Mesenchymal stem cell (in vitro differentiated cells and primary cell): ENCODE measurements around the gene BEX3.
"Not testable (repeated sequence)": the region's sequence is repeated elsewhere in the genome, so short reads cannot be mapped to it uniquely, and the experiment has no call there.

ENCODE experiments used
- DNase-seq: peaks from one replicate; pipeline ENCODE4 v3.0.0-alpha.2; 2013
- H2AFZ ChIP-seq: one replicate; pipeline ENCODE4 v1.6.1; 2013; ENCODE audit warnings: low read depth, mild to moderate bottlenecking, control low read depth, inconsistent platforms, low read length, moderate library complexity
- H2AK5ac ChIP-seq: 2 replicates; pipeline ENCODE4 v1.6.1; 2013; ENCODE audit warnings: low read length, moderate library complexity, mild to moderate bottlenecking, inconsistent platforms; ENCODE audit not compliant: severe bottlenecking
- H2BK120ac ChIP-seq: one replicate; pipeline ENCODE4 v1.6.1; 2013; ENCODE audit warnings: low read depth, mild to moderate bottlenecking, inconsistent platforms, low read length, moderate library complexity
- H2BK12ac ChIP-seq, 2 experiments: one replicate each; pipeline ENCODE4 v1.6.1; 2013; ENCODE audit warnings: inconsistent platforms in 2 of 2, low read length in 2 of 2, mild to moderate bottlenecking in 2 of 2, moderate library complexity in 2 of 2, control low read depth in 1 of 2
- H2BK15ac ChIP-seq: one replicate; pipeline ENCODE4 v1.6.1; 2013; ENCODE audit warnings: mild to moderate bottlenecking, low read depth, inconsistent platforms; ENCODE audit not compliant: poor library complexity, severe bottlenecking
- H2BK5ac ChIP-seq: 2 replicates; pipeline ENCODE4 v1.6.1; 2013; ENCODE audit warnings: low read depth, mild to moderate bottlenecking, low read length, control low read depth, inconsistent platforms; ENCODE audit not compliant: poor library complexity, severe bottlenecking
- H3K14ac ChIP-seq, 2 experiments: one replicate each; pipeline ENCODE4 v1.6.1; 2013; ENCODE audit warnings: inconsistent platforms in 2 of 2, low read length in 2 of 2, control low read depth in 1 of 2, mild to moderate bottlenecking in 1 of 2, moderate library complexity in 1 of 2
- H3K18ac ChIP-seq, 2 experiments: one replicate each; pipeline ENCODE4 v1.6.1; 2013; ENCODE audit warnings: inconsistent platforms in 2 of 2, low read length in 2 of 2, control low read depth in 1 of 2, low read depth in 1 of 2, mild to moderate bottlenecking in 1 of 2
- H3K23ac ChIP-seq, 2 experiments: one replicate each; pipeline ENCODE4 v1.6.1; 2013; ENCODE audit warnings: inconsistent platforms in 2 of 2, low read length in 2 of 2, mild to moderate bottlenecking in 2 of 2, moderate library complexity in 2 of 2, control low read depth in 1 of 2
- H3K27ac ChIP-seq: 2 replicates; pipeline ENCODE4 v1.5.1; 2013; ENCODE audit warnings: mild to moderate bottlenecking, moderate library complexity, low read length, control low read depth, inconsistent platforms; ENCODE audit not compliant: poor library complexity, severe bottlenecking
- H3K27me3 ChIP-seq, 2 experiments: 2 replicates each; pipeline versions ENCODE4 v1.6.1 to v1.7.0; 2013; ENCODE audit warnings: low read length in 2 of 2, mild to moderate bottlenecking in 2 of 2, moderate library complexity in 2 of 2, control low read depth in 1 of 2, inconsistent platforms in 1 of 2; ENCODE audit not compliant: control insufficient read depth in 1 of 2, insufficient read depth in 1 of 2
- H3K36me3 ChIP-seq, 2 experiments: 2 replicates each; pipeline versions ENCODE4 v1.6.1 to v1.7.0; 2013; ENCODE audit warnings: low read length in 2 of 2, control low read depth in 1 of 2, inconsistent platforms in 1 of 2, low read depth in 1 of 2, mild to moderate bottlenecking in 1 of 2; ENCODE audit not compliant: insufficient read depth in 2 of 2, control insufficient read depth in 1 of 2
- H3K4ac ChIP-seq, 2 experiments: one replicate each; pipeline ENCODE4 v1.6.1; 2013; ENCODE audit warnings: inconsistent platforms in 2 of 2, low read length in 2 of 2, mild to moderate bottlenecking in 2 of 2, moderate library complexity in 2 of 2, control low read depth in 1 of 2, low read depth in 1 of 2
- H3K4me1 ChIP-seq: 2 replicates; pipeline ENCODE4 v1.6.1; 2013; ENCODE audit warnings: low read depth, low read length, control low read depth; ENCODE audit not compliant: control insufficient read depth, insufficient read depth
- H3K4me2 ChIP-seq: 2 replicates; pipeline ENCODE4 v1.6.1; 2013; ENCODE audit warnings: low read length, mild to moderate bottlenecking, inconsistent platforms; ENCODE audit not compliant: poor library complexity, severe bottlenecking
- H3K4me3 ChIP-seq, 2 experiments: 2 replicates each; pipeline versions ENCODE4 v1.5.1 to v1.7.0; 2013; ENCODE audit warnings: low read length in 2 of 2, mild to moderate bottlenecking in 2 of 2, control low read depth in 1 of 2, low read depth in 1 of 2; ENCODE audit not compliant: insufficient read depth in 1 of 2
- H3K79me1 ChIP-seq: replicated peaks from 2 replicates; pipeline ENCODE4 v1.6.1; 2013; ENCODE audit warnings: mild to moderate bottlenecking, control low read depth, low read length, inconsistent platforms; ENCODE audit not compliant: poor library complexity, severe bottlenecking
- H3K9ac ChIP-seq: 2 replicates; pipeline ENCODE4 v1.7.0; 2013; ENCODE audit warnings: mild to moderate bottlenecking, low read length, moderate library complexity
- H3K9me3 ChIP-seq: 2 replicates; pipeline ENCODE4 v1.7.0; 2013; ENCODE audit warnings: mild to moderate bottlenecking, low read length; ENCODE audit not compliant: control insufficient read depth
- H4K8ac ChIP-seq: one replicate; pipeline ENCODE4 v1.6.1; 2013; ENCODE audit warnings: inconsistent platforms, mild to moderate bottlenecking, low read length, moderate library complexity
- H4K91ac ChIP-seq: one replicate; pipeline ENCODE4 v1.6.1; 2013; ENCODE audit warnings: mild to moderate bottlenecking, low read length, inconsistent platforms
- WGBS: methylation state at CpG from one replicate; pipeline ENCODE4 v1.1.7; 2013; ENCODE audit warnings: mixed read lengths; 5-methylcytosine and 5-hydroxymethylcytosine counted together

The BEX3 gene

GRCh38 chrX:103356858-103357257, 19.5 kb upstream of the BEX3 start:
- Histone ChIP-seq H2BK15ac (no peak overlapping the region), H3K4me2 (peak overlapping the region; percentile 35), H2AFZ (no peak overlapping the region), H3K27me3 (peaks cover 0 to 7% of the 10 kb centered on the region in 2 experiments), H3K4me3 (peak overlapping the region; percentile 74 to 89), H3K9me3 (no peaks in the 10 kb centered on the region), H3K18ac (peak overlapping the region in 1 of 2 experiments; percentile 92), H3K4ac (peak overlapping the region in 1 of 2 experiments; percentile 92), H3K27ac (peak overlapping the region; percentile 88), H3K4me1 (peaks cover 2% of the 10 kb centered on the region), H2BK5ac (no peak overlapping the region), H3K9ac (peak overlapping the region; percentile 99), H2AK5ac (no peak overlapping the region), H2BK12ac (no peak overlapping the region), H3K79me1 (no peaks in the 10 kb centered on the region), H4K8ac (no peak overlapping the region), H3K23ac (no peak overlapping the region), H3K36me3 (peaks cover 0 to 10% of the 10 kb centered on the region in 2 experiments), H2BK120ac (peak overlapping the region; percentile 13), H3K14ac (no peak overlapping the region), H4K91ac (no peak overlapping the region)
- WGBS = 0% methylated on average over 1 of the region's 13 CpGs
- no peak for DNase-seq

- peak overlapping the region in 1 of 2 experiments; percentile 89 for H3K4me3 ChIP-seq
- H3K23ac ChIP-seq = no peak overlapping the region
- no peaks in the 10 kb centered on the region for H3K9me3 ChIP-seq
- H2AFZ ChIP-seq = no peak overlapping the region
- H3K18ac ChIP-seq = no peak overlapping the region
- H3K4ac ChIP-seq = no peak overlapping the region
- DNase-seq = no peak
- peak overlapping the region; percentile 61 for H3K4me2 ChIP-seq
- H3K36me3 ChIP-seq = peaks cover 0 to 10% of the 10 kb centered on the region in 2 experiments
- H3K4me1 ChIP-seq = peaks cover 2% of the 10 kb centered on the region
- H2BK120ac ChIP-seq = no peak overlapping the region
- no CpG with 5 or more reads among the region's 2 CpGs for WGBS
- H2AK5ac ChIP-seq = no peak overlapping the region
- no peak overlapping the region for H4K91ac ChIP-seq
- no peak overlapping the region for H4K8ac ChIP-seq
- H2BK5ac ChIP-seq = no peak overlapping the region
- no peaks in the 10 kb centered on the region for H3K79me1 ChIP-seq
- H3K14ac ChIP-seq = no peak overlapping the region
- no peak overlapping the region for H2BK12ac ChIP-seq
- no peak overlapping the region for H3K27ac ChIP-seq
- peaks cover 0 to 7% of the 10 kb centered on the region in 2 experiments for H3K27me3 ChIP-seq
- H2BK15ac ChIP-seq = no peak overlapping the region
- H3K9ac ChIP-seq = peak overlapping the region; percentile 99
These were observed 18.5 kb upstream of the BEX3 start for GRCh38 chrX:103357871-103358270.

- H2BK120ac ChIP-seq, H3K4me1 ChIP-seq, H3K27ac ChIP-seq, H2BK5ac ChIP-seq, H4K91ac ChIP-seq, DNase-seq, H2AFZ ChIP-seq, H3K79me1 ChIP-seq, H2BK12ac ChIP-seq, H2BK15ac ChIP-seq, H4K8ac ChIP-seq, H3K9ac ChIP-seq, H3K4me2 ChIP-seq, H3K18ac ChIP-seq, H3K4me3 ChIP-seq, H3K9me3 ChIP-seq, H3K14ac ChIP-seq, H3K23ac ChIP-seq, H3K4ac ChIP-seq, H3K27me3 ChIP-seq, H2AK5ac ChIP-seq: not testable (repeated sequence)
- WGBS = 100% methylated on average over 2 of the region's 3 CpGs
- H3K36me3 ChIP-seq = peaks cover 0 to 10% of the 10 kb centered on the region in 2 experiments
These were observed 16.7 kb upstream of the BEX3 start for GRCh38 chrX:103359605-103360004.

GRCh38 chrX:103360092-103360491, 16.2 kb upstream of the BEX3 start:
- peaks cover 2% of the 10 kb centered on the region for H3K4me1 ChIP-seq
- no peak overlapping the region for H3K18ac ChIP-seq
- no peak overlapping the region for H2AFZ ChIP-seq
- H2AK5ac ChIP-seq = no peak overlapping the region
- no peak overlapping the region for H4K91ac ChIP-seq
- H3K4ac ChIP-seq = no peak overlapping the region
- WGBS = no CpG with 5 or more reads among the region's 2 CpGs
- no peak for DNase-seq
- no peaks in the 10 kb centered on the region for H3K9me3 ChIP-seq
- no peak overlapping the region for H2BK5ac ChIP-seq
- H4K8ac ChIP-seq = no peak overlapping the region
- no peak overlapping the region for H2BK12ac ChIP-seq
- no peak overlapping the region for H3K23ac ChIP-seq
- H3K36me3 ChIP-seq = peaks cover 0 to 10% of the 10 kb centered on the region in 2 experiments
- H3K27me3 ChIP-seq = peaks cover 0 to 7% of the 10 kb centered on the region in 2 experiments
- H3K4me3 ChIP-seq = no peak overlapping the region
- H2BK120ac ChIP-seq = no peak overlapping the region
- H3K79me1 ChIP-seq = no peaks in the 10 kb centered on the region
- no peak overlapping the region for H2BK15ac ChIP-seq
- H3K14ac ChIP-seq = no peak overlapping the region
- no peak overlapping the region for H3K4me2 ChIP-seq
- H3K27ac ChIP-seq = no peak overlapping the region
- no peak overlapping the region for H3K9ac ChIP-seq
